Measurements from ENCODE around the gene BHLHE40. TPM values are rescaled to one million over a fixed set of nuclear protein-coding genes. Genes with fewer than 3 reads are reported as not detected.
A peak's percentile ranks its signal among the peaks of the same experiment; 100 is the strongest.

The BHLHE40 gene
- total RNA-seq, 2 experiments from 2014 or later: 208 to 225 TPM

DNA sequence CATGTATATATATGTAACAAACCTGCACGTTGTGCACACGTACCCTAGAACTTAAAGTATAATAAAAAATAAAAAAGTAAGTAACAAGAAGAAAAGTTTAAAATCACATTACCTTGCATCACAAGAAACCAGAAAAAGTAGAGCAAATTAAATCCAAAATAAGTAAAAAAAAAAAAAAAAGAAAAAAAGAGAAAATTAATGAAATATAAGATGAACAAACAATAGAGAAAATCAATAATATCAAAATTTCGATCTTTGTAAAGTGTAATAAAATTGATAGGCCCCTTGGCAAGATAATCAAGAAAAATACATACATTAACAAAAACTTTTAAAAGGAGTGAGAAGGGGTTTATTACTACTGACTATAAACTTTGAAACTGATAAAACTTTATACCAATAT is 7.4 kb upstream of the BHLHE40 start:
- Mint-ChIP-seq H3K36me3 (peaks cover 47% of the 10 kb centered on the region), H3K4me3 (no peak overlapping the region), H3K27ac (no peak overlapping the region), H3K27me3 (no peaks in the 10 kb centered on the region), H3K9me3 (peaks cover 28% of the 10 kb centered on the region), H3K4me1 (peaks cover 21% of the 10 kb centered on the region)
- POLR2A ChIA-PET: no interaction called here
- DNase-seq (no peak), ATAC-seq (ENCODE audit: low read depth) (no peak)

DNA sequence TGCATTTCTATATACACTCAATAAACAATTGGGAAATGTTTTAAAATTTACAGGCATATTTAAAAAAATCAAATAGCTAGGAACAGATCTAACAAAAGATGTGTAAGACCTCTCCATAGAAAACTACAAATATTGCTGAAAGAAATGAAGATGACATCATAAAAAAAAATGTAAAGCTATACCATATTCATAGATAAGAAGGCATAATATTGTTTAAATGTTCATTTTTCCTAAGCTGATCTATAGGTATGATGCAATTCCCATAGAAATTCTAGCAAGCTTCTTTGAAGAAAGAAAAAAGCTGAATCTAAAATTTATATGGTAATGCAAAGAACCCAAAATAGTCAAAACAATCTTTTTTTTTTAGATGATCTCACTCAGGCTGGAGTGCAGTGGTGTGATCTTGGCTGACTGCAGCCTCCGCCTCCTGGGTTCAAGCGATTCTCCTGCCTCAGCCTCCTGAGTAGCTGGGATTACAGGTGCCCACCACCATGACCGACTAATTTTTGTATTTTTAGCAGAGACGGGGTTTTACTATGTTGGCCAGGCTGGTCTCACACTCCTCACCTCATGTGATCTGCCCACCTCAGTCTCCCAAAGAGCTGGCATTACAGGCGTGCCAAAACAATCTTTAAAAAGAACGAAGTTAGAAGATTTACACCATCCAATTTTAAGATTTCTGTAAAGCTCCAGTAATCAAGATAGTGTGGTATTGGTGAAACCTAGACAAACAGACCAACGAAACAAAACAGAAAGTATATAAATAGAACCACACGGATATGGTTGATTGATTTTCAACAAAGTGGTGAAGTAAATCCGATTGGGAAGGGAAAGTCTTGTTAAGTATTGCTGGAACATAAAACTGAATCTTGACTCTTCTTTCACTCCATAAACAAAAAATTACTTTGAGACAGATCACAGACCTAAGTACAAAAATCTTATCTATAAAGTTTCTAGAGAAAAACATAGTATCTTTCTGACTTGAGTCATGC is 6.3 kb upstream of the BHLHE40 start:
- H3K36me3 Mint-ChIP-seq: peaks cover 37% of the 10 kb centered on the region
- H3K27me3 Mint-ChIP-seq: no peaks in the 10 kb centered on the region
- POLR2A ChIA-PET: interaction anchor here (0.5 to 0.6 kb wide), 2 partner anchors 12 to 32 kb away, joined by 3 to 7 read pairs; no protein-coding TSS in a partner anchor
- no peak for DNase-seq
- peaks cover 27% of the 10 kb centered on the region for H3K4me1 Mint-ChIP-seq
- no peak overlapping the region for H3K4me3 Mint-ChIP-seq
- H3K9me3 Mint-ChIP-seq: peaks cover 22% of the 10 kb centered on the region
- H3K27ac Mint-ChIP-seq: no peak overlapping the region
- no peak for ATAC-seq (ENCODE audit: low read depth)

DNA sequence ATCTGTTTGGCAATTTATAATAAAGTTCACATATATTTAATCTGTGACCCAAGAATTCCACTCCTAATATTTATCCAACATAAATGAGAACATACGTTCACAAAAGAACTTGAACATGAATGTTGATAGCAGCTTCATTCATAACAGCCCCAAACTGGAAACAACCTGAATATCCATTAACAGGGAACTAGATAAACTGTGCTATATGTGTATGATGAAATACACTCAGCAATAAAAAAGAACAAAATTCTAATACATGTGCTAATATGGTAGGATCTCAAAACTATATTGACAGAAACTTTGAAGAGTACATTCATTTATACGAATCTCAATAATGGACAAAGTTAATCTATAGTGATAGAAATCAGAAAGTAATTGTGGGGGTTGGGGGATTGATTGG is 5.1 kb upstream of the BHLHE40 start:
- POLR2A ChIA-PET: no interaction called here
- no peak for ATAC-seq (ENCODE audit: low read depth)

DNA sequence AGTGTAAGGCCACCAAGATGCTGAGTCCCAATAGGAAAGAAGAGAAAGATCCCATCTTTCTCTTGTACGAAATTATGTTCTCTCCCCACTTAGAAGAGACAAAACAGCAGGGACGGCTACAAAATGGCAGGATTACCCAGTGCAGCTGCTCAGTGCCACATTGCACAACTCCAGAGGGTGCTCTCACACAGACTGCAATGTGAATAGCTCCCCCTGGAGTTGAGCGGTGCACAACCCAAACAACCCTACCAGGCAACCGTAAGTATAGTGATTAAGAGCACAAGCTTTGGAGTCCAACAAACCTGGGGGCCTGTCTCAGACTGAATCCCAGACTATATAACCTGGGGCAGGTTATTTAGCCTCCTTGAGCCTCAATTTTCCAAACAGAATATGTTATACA is 3.1 kb upstream of the BHLHE40 start:
- Mint-ChIP-seq H3K4me1 (peaks cover 24% of the 10 kb centered on the region), H3K4me3 (peak overlapping the region; percentile 98)
- DNase-seq: no peak

More for the DNA sequence above, 5.1 kb upstream of the BHLHE40 start:
- Mint-ChIP-seq H3K27me3 (no peaks in the 10 kb centered on the region), H3K4me3 (no peak overlapping the region), H3K9me3 (peaks cover 14% of the 10 kb centered on the region), H3K36me3 (peaks cover 26% of the 10 kb centered on the region), H3K4me1 (peaks cover 24% of the 10 kb centered on the region), H3K27ac (no peak overlapping the region)
- no peak for DNase-seq

DNA sequence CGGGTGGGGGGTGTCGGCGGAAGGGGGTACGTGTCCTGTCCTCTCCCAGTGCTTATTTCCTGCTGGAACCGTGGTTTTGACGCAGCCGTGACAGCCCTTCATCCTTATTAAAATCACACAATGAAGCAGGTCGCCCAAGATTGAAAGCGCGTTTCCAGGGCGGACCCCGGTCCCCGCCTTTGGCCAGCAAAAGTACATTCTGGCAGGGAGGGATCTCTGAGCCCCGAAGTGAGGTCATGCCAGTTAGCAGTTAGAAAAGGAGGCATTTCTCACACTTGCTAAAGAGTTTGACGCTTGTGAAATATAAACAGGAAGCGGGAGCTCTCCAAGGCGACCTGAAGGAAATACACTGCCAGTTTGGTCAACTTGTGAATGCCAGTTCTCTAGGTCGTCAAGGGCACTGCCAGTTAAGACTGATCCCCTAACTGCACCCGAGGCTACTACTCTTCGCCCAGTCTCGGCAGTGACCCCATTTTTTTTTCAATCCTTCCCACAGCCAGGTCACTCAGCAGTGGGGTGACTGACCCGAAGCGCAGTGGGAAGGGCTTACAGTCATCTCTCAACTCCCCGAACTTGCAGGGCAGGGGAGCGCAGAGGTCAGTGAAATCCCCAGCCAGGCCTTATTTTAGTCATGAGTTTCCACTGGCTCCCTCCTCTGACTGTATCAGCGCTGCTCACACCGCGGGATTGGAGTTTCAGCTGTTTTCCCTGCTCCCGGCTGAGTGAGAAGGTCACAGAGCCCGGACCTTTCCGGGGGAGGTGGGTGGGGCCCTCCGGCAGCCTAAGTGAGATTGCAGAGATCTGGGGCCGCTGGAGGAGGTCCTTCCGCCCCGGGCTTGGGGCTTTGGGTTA is 2.0 kb upstream of the BHLHE40 start:
- Mint-ChIP-seq H3K27me3 (no peaks in the 10 kb centered on the region), H3K4me1 (peaks cover 26% of the 10 kb centered on the region), H3K9me3 (peaks cover 9% of the 10 kb centered on the region), H3K27ac (peak overlapping the region; percentile 99), H3K4me3 (peak overlapping the region; percentile 98), H3K36me3 (peaks cover 42% of the 10 kb centered on the region)
- DNase-seq (peak; percentile 69), ATAC-seq (ENCODE audit: low read depth) (peak; percentile 2)
- POLR2A ChIA-PET: interaction anchor here (0.8 to 14.2 kb wide), 21 partner anchors 9 to 484 kb away, joined by 3 to 734 read pairs (median 6); partner anchors contain the start of gene ITPR1

More for the DNA sequence above, 3.1 kb upstream of the BHLHE40 start:
- Mint-ChIP-seq H3K9me3 (peaks cover 9% of the 10 kb centered on the region), H3K27ac (peak overlapping the region; percentile 99), H3K36me3 (peaks cover 33% of the 10 kb centered on the region), H3K27me3 (no peaks in the 10 kb centered on the region)
- ATAC-seq (ENCODE audit: low read depth): no peak
- POLR2A ChIA-PET: interaction anchor here (0.8 to 14.2 kb wide), 14 partner anchors 10 to 483 kb away, joined by 3 to 734 read pairs (median 30); partner anchors contain the start of gene ITPR1

DNA sequence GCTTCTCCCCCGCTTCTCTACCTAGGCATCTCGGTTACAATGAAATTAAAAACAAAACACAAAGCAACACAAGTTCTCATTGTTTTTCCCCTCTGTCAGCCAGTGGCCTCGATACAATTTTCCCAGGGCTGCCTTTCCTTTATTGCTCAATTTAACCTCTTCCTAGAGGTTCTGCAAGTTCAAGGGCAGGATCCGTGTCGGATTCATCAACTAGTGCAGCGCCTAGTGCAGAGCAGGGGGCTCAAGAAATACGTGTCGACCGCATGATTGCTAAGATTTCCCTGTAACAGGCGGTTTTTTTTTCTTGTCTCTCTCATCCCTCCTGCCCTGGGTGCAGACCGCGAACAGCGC is 1.4 kb upstream of the BHLHE40 start:
- no peak for DNase-seq
- peak overlapping the region; percentile 99 for H3K27ac Mint-ChIP-seq
- POLR2A ChIA-PET: interaction anchor here (1.0 to 14.2 kb wide), 23 partner anchors 9 to 485 kb away, joined by 3 to 734 read pairs (median 10); partner anchors contain the start of gene ITPR1
- H3K4me1 Mint-ChIP-seq: peaks cover 26% of the 10 kb centered on the region
- ATAC-seq (ENCODE audit: low read depth): peak; percentile 0
- peak overlapping the region; percentile 98 for H3K4me3 Mint-ChIP-seq
- H3K9me3 Mint-ChIP-seq: peaks cover 7% of the 10 kb centered on the region
- H3K27me3 Mint-ChIP-seq: no peaks in the 10 kb centered on the region
- H3K36me3 Mint-ChIP-seq: peaks cover 44% of the 10 kb centered on the region

DNA sequence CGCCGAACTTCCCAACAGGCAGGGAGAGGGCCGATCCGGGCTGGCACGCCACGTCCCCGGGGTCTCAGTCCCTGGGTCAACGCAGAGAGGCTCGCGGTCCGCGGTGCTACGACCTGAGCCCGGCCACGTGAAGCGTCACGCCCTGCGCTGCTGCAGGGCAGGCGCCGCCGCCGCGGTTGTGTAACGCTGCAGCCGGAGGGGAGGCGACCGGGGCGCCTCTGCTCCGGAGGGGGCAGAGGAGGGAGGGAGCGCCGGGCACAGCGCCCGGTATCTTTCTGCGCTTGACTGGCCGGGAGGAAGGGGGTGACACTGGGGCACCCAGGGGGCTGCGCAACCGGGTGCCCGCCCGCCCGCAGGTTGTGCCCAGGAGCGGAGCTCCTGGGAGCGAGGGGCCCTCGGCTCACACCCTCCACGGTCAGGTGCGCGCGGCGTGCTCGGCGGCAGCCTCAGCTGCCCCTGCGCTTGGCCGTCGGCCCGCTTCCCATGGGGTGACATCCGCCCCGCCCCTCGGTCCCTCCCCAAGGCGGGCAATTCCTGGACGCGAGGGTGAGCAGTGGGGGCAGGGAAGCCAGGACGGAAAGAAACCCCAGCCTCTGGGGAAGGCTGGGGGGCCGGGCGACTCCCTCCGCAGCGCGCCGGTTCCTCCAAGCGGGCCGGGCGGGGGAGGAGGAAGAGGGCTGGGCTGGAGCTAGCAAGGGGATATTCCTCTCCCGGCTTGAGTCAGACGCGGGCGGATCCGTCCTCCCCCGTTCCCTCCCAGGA is 852 bp upstream of the BHLHE40 start:
- Mint-ChIP-seq H3K36me3 (peaks cover 44% of the 10 kb centered on the region), H3K4me3 (peak overlapping the region; percentile 98), H3K27ac (peak overlapping the region; percentile 99), H3K4me1 (peaks cover 26% of the 10 kb centered on the region), H3K27me3 (no peaks in the 10 kb centered on the region), H3K9me3 (peaks cover 2% of the 10 kb centered on the region)
- peak; percentile 92 for DNase-seq
- ATAC-seq (ENCODE audit: low read depth): peak; percentile 60
- POLR2A ChIA-PET: interaction anchor here (0.9 to 14.2 kb wide), 33 partner anchors 8 to 485 kb away, joined by 3 to 734 read pairs (median 7); no protein-coding TSS in a partner anchor

DNA sequence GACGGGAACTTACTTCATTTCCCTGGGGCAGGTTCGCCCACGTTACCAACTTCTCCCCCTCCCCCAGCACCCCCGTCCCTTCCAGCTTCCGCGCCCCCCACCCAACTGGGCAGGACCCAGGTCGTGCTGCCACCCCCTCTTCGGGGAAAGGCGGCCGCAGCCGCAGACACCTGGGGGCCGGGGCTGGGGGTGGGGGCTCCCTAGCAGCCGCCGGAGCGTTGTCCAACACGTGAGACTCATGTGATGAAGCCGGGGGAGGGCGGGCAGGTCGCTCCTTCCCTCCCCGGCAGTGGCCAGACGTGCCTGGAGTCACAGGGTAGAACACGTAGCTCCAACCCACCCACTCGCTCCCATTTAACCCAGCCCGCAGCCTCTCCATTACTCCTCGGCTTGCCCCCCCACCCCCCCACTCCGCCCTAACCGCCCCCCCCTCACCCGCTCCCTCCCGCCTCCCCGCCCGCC is 240 bp upstream of the BHLHE40 start:
- DNase-seq: no peak
- H3K36me3 Mint-ChIP-seq: peaks cover 46% of the 10 kb centered on the region
- peak overlapping the region; percentile 99 for H3K27ac Mint-ChIP-seq
- H3K4me1 Mint-ChIP-seq: peaks cover 31% of the 10 kb centered on the region
- peak overlapping the region; percentile 98 for H3K4me3 Mint-ChIP-seq
- H3K27me3 Mint-ChIP-seq: no peaks in the 10 kb centered on the region
- ATAC-seq (ENCODE audit: low read depth): peak; percentile 62
- POLR2A ChIA-PET: interaction anchor here (0.9 to 14.2 kb wide), 35 partner anchors 7 to 485 kb away, joined by 3 to 734 read pairs (median 7); partner anchors contain the start of gene EDEM1
- peaks cover 2% of the 10 kb centered on the region for H3K9me3 Mint-ChIP-seq

DNA sequence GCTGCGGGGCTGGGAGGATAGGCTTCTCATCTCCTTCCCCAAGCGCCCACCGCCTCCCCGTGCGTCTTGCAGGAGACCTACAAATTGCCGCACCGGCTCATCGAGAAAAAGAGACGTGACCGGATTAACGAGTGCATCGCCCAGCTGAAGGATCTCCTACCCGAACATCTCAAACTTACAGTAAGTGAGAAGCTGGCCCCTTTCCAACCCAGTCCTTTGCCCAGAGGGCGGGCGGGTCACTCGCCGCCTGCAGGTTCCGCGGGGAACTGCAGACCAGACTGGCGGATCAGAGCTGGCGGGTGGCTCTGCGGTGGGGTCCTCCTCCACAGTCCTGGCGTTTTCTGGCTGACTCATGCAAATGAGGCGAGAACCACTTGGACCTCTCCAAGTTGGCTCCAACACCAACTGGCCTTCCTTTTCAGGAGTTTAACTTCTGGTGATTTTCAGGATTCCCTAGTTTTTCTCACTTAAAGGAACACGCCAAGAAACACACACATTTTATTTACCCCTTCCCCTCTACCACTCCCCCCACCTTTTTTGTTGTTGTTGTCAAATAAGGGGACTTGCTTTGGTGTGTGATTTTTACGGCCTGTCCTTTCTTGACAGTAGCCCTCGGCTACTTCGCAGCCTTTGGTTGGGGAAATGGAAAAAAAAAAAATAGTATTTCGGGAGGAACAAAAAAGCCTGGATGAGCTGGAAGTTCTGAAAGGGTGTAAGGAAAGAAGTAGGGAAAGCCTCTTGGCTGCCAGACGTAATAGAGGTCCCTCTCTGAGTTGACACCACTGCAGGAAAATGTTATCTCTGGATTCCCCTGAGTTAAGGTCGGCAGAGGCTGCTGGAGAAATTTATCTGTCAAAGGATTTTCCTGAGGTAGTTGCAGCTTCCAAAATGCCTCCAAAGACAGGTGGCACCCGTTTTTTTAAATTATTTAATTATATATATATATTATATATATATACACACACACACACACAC is 1.3 kb downstream of the BHLHE40 start:
- H3K9me3 Mint-ChIP-seq: no peaks in the 10 kb centered on the region
- POLR2A ChIA-PET: interaction anchor here (0.7 to 14.2 kb wide), 24 partner anchors 32 to 269 kb away, joined by 3 to 734 read pairs (median 18); partner anchors contain the start of gene EDEM1
- peak overlapping the region; percentile 99 for H3K27ac Mint-ChIP-seq
- H3K4me3 Mint-ChIP-seq: peak overlapping the region; percentile 98
- peaks cover 54% of the 10 kb centered on the region for H3K36me3 Mint-ChIP-seq
- H3K27me3 Mint-ChIP-seq: no peaks in the 10 kb centered on the region
- DNase-seq (peak; percentile 96), ATAC-seq (ENCODE audit: low read depth) (peak; percentile 9)
- H3K4me1 Mint-ChIP-seq: peaks cover 33% of the 10 kb centered on the region

DNA sequence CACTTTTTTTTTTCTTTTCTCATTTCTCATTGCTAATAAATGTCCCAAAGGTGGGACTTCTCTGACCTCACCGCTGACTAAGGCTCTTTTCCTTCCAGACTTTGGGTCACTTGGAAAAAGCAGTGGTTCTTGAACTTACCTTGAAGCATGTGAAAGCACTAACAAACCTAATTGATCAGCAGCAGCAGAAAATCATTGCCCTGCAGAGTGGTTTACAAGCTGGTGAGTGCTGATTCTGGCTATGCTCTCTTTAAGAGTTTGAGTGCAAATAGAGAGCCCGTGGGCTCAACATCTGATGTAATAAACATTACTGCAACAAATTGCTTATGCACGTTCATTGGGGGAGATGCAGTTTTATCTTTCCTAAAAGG is 2.0 kb downstream of the BHLHE40 start:
- POLR2A ChIA-PET: interaction anchor here (2.7 to 14.2 kb wide), 11 partner anchors 31 to 270 kb away, joined by 17 to 734 read pairs (median 52); partner anchors contain the start of gene EDEM1
- H3K4me1 Mint-ChIP-seq: peaks cover 32% of the 10 kb centered on the region

More for the DNA sequence above, 2.0 kb downstream of the BHLHE40 start:
- Mint-ChIP-seq H3K36me3 (peaks cover 62% of the 10 kb centered on the region), H3K27ac (peak overlapping the region; percentile 99), H3K9me3 (no peaks in the 10 kb centered on the region), H3K4me3 (peak overlapping the region; percentile 98), H3K27me3 (no peaks in the 10 kb centered on the region)
- DNase-seq (no peak), ATAC-seq (ENCODE audit: low read depth) (no peak)

Measured in activated naive CD8-positive, alpha-beta T cell treated with anti-CD3 and anti-CD28 coated beads, Interleukin-2, amount 10 ng/mL, durations not matched to agents 7 days and 5 days (primary cell).